OCI-LY1 (cell line): ENCODE measurements around the gene SKA2.
"Not testable (repeated sequence)": the region's sequence is repeated elsewhere in the genome, so short reads cannot be mapped to it uniquely, and the experiment has no call there.

Source experiments
- H2AFZ ChIP-seq: fragments of 200-600 bp; sonication (generic), shearing (Covaris generic); 2 replicates; pipeline ENCODE4 v1.6.0; 2014; ENCODE audit warnings: antibody characterized with exemption, mild to moderate bottlenecking, low read length
- H3F3A ChIP-seq: fragments of 200-600 bp; sonication (generic), shearing (Covaris generic); 2 replicates; pipeline ENCODE4 v1.6.0; 2014; ENCODE audit warnings: mild to moderate bottlenecking, antibody characterized with exemption, low read length, moderate library complexity; ENCODE audit not compliant: insufficient read depth
- H3K27ac ChIP-seq: fragments of 200-600 bp; sonication (generic); 2 replicates; pipeline ENCODE4 v1.5.1; 2014; ENCODE audit warnings: low read length, mixed run types, mild to moderate bottlenecking, low read depth; ENCODE audit not compliant: poor library complexity, severe bottlenecking
- H3K27me3 ChIP-seq: fragments of 200-600 bp; sonication (generic); 2 replicates; pipeline ENCODE4 v1.6.0; 2014; ENCODE audit warnings: antibody characterized with exemption, mild to moderate bottlenecking, low read length, moderate library complexity; ENCODE audit not compliant: insufficient read depth
- H3K36me3 ChIP-seq: fragments of 200-600 bp; sonication (generic); 2 replicates; pipeline ENCODE4 v1.6.1; 2014; ENCODE audit warnings: mild to moderate bottlenecking, antibody characterized with exemption, low read length, moderate library complexity, mixed read lengths; ENCODE audit not compliant: insufficient read depth
- H3K4me1 ChIP-seq: fragments of 200-600 bp; sonication (generic); 2 replicates; pipeline ENCODE4 v1.5.1; 2014; ENCODE audit warnings: mild to moderate bottlenecking, low read length, moderate library complexity; ENCODE audit not compliant: insufficient read depth, severe bottlenecking
- H3K4me2 ChIP-seq: fragments of 200-600 bp; sonication (generic), shearing (Covaris generic); 2 replicates; pipeline ENCODE4 v1.6.1; 2014; ENCODE audit warnings: low read length
- H3K4me3 ChIP-seq: fragments of 200-600 bp; sonication (generic); 2 replicates; pipeline ENCODE4 v1.5.1; 2014; ENCODE audit warnings: low read length, low read depth, mild to moderate bottlenecking, mixed read lengths; ENCODE audit not compliant: poor library complexity, severe bottlenecking
- H3K79me2 ChIP-seq: fragments of 200-600 bp; shearing (Covaris generic); 2 replicates; pipeline ENCODE4 v1.6.1; 2016; ENCODE audit warnings: mixed run types, low read length, mixed read lengths; ENCODE audit not compliant: insufficient read depth
- H3K9ac ChIP-seq: fragments of 200-600 bp; sonication (generic), shearing (Covaris generic); 2 replicates; pipeline ENCODE4 v1.6.1; 2014; ENCODE audit warnings: mild to moderate bottlenecking, low read length, mixed read lengths
- H3K9me2 ChIP-seq: fragments of 200-600 bp; sonication (generic), shearing (Covaris generic); 2 replicates; pipeline ENCODE4 v1.6.1; 2014; ENCODE audit warnings: low read depth, mild to moderate bottlenecking, low read length, mixed read lengths
- H3K9me3 ChIP-seq: fragments of 200-600 bp; shearing (Covaris generic); 2 replicates; pipeline ENCODE4 v1.6.1; 2014; ENCODE audit warnings: low read length, mixed read lengths
- H4K20me1 ChIP-seq: fragments of 200-600 bp; sonication (generic), shearing (Covaris generic); 2 replicates; pipeline ENCODE4 v1.6.0; 2016; ENCODE audit warnings: mild to moderate bottlenecking, low read length; ENCODE audit not compliant: insufficient read depth
- CTCF ChIP-seq: fragments of 200-600 bp; sonication (generic), shearing (Covaris generic); IDR thresholded peaks from 2 replicates; pipeline ENCODE4 v1.5.1; 2017; ENCODE audit warnings: mild to moderate bottlenecking, antibody characterized with exemption, low read length, moderate library complexity, mixed read lengths
- EZH2 ChIP-seq: fragments of 200-600 bp; sonication (generic), shearing (Covaris generic); IDR thresholded peaks from 2 replicates; pipeline ENCODE4 v1.8.0; 2017; ENCODE audit warnings: borderline replicate concordance, mixed run types, mild to moderate bottlenecking, antibody characterized with exemption, low read length, moderate library complexity, mixed read lengths

SKA2 gene

DNA sequence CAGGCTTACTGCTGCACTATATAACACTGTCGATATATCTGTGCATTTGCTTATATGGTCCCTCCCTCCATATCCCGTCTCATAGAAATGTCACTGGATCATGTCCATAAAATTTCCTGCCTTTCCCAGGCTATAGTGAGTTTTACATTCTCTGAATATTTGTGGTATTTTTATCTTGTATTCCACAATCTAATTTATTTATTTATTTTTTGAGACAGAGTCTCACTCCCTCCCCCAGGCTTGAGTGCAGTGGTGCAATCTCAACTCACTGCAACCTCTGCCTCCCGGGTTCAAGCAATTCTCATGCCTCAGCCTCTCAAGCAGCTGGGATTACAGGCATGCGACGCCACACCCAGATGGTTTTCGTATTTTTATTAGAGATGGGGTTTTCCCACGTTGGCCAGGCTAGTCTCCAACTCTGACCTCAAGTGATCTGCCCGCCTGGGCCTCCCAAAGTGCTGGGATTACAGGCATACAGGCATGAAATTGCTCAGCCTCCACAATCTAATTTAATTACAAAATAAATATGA is 61.2 kb downstream of the SKA2 start:
- H3K27ac ChIP-seq: no peak overlapping the region
- H3K9me3 ChIP-seq: 0 out of 2 replicates have a peak, but pooled peaks cover 6% of the 10 kb centered on the region
- H4K20me1 ChIP-seq: no peaks in the 10 kb centered on the region
- peaks cover 40% of the 10 kb centered on the region for H3K79me2 ChIP-seq
- H3K27me3 ChIP-seq: no peaks in the 10 kb centered on the region
- peaks cover 41% of the 10 kb centered on the region for H3K36me3 ChIP-seq
- H3K4me1 ChIP-seq: peaks cover 19% of the 10 kb centered on the region
- peak overlapping the region; percentile 11; the same call in 1 of the 2 replicates for H3K4me2 ChIP-seq
- no peak overlapping the region for H3K9ac ChIP-seq
- TF ChIP-seq EZH2 (no peak), CTCF (no peak)
- H3K4me3 ChIP-seq: no peak overlapping the region
- no peaks in the 10 kb centered on the region for H3F3A ChIP-seq
- H2AFZ ChIP-seq: no peak overlapping the region
- H3K9me2 ChIP-seq: no peaks in the 10 kb centered on the region

GRCh38 chr17:59093145-59093701 is 61.8 kb downstream of the SKA2 start:
- no peak overlapping the region for H2AFZ ChIP-seq
- no peak overlapping the region for H3K27ac ChIP-seq
- no peaks in the 10 kb centered on the region for H3K9me2 ChIP-seq
- H3K9ac ChIP-seq: no peak overlapping the region
- peaks cover 19% of the 10 kb centered on the region for H3K4me1 ChIP-seq
- peaks cover 39% of the 10 kb centered on the region for H3K36me3 ChIP-seq
- no peaks in the 10 kb centered on the region for H3K27me3 ChIP-seq
- H3K4me3 ChIP-seq: no peak overlapping the region
- H3K4me2 ChIP-seq: peak overlapping the region; percentile 11; the same call in 1 of the 2 replicates
- peaks cover 40% of the 10 kb centered on the region for H3K79me2 ChIP-seq
- no peaks in the 10 kb centered on the region for H4K20me1 ChIP-seq
- H3F3A ChIP-seq: no peaks in the 10 kb centered on the region
- 0 out of 2 replicates have a peak, but pooled peaks cover 6% of the 10 kb centered on the region for H3K9me3 ChIP-seq
- TF ChIP-seq EZH2 (no peak), CTCF (no peak)

DNA sequence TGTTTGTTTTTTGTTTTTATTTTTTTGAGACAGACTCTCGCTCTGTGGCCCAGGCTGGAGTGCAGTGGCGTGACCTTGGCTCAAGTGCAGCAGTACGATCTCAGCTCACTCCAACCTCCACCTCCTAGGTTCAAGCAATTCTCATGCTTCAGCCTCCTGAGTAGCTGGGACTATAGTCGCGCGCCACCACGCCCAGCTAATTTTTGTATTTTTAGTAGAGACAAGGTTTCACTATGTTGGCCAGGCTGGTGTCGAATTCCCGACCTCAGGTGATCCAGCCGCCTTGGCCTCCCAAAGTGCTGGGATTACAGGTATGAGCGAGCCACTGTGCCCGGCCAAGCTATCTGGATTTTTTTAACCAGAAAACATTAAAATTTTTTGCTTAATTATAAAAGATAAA is 64.4 kb downstream of the SKA2 start:
- not testable (repeated sequence) for H3K4me2 ChIP-seq, H3K27me3 ChIP-seq, H3K9me2 ChIP-seq, H3F3A ChIP-seq, H3K4me3 ChIP-seq, H3K9ac ChIP-seq, H3K9me3 ChIP-seq, H2AFZ ChIP-seq, H3K27ac ChIP-seq, H4K20me1 ChIP-seq
- H3K79me2 ChIP-seq: peaks cover 25% of the 10 kb centered on the region
- peaks cover 35% of the 10 kb centered on the region for H3K36me3 ChIP-seq
- peaks cover 19% of the 10 kb centered on the region for H3K4me1 ChIP-seq

DNA sequence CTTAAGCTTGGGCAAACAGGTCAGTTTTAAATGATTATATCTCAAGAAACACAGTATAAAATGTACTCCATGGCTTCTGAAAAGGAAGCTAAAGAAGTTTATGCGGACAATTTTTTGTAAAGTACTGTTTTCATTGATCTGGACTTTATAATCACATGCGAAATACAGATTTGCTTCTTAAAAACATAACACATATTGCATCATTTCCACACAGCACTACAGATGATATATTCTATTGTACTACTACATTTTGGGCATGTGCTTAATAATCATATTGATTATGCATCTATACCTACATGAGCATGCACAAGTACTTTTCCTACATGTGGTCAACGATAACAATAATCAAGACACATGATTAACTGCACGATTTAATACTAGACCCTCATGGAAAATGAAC is 70.8 kb downstream of the SKA2 start:
- peaks cover 52% of the 10 kb centered on the region for H3K36me3 ChIP-seq
- no peaks in the 10 kb centered on the region for H3K9me3 ChIP-seq
- no peak overlapping the region for H3K4me2 ChIP-seq
- H3K79me2 ChIP-seq: no peaks in the 10 kb centered on the region
- H3K27me3 ChIP-seq: no peaks in the 10 kb centered on the region
- no peak overlapping the region for H2AFZ ChIP-seq
- no peaks in the 10 kb centered on the region for H4K20me1 ChIP-seq
- H3K9me2 ChIP-seq: no peaks in the 10 kb centered on the region
- H3K4me3 ChIP-seq: no peak overlapping the region
- no peak overlapping the region for H3K9ac ChIP-seq
- no peak overlapping the region for H3K27ac ChIP-seq
- H3K4me1 ChIP-seq: no peaks in the 10 kb centered on the region
- no peaks in the 10 kb centered on the region for H3F3A ChIP-seq
- TF ChIP-seq EZH2: no peak
- no peak for TF ChIP-seq CTCF
